GM10266 (cell line): ENCODE results near the gene ZBTB48.
A peak's percentile ranks its signal among the peaks of the same experiment; 100 is the strongest.

Source experiments
- DNase-seq: peaks from one replicate; pipeline ENCODE4 v3.0.0; 2012; ENCODE audit errors: extremely low spot score
- TF ChIP-seq, protein P1 (sequence below): IDR thresholded peaks from 2 replicates; pipeline ENCODE4 v1.5.1; 2012; ENCODE audit warnings: mild to moderate bottlenecking, low read depth; ENCODE audit not compliant: control insufficient read depth, insufficient read depth; ENCODE audit errors: missing control alignments

The ZBTB48 gene

DNA sequence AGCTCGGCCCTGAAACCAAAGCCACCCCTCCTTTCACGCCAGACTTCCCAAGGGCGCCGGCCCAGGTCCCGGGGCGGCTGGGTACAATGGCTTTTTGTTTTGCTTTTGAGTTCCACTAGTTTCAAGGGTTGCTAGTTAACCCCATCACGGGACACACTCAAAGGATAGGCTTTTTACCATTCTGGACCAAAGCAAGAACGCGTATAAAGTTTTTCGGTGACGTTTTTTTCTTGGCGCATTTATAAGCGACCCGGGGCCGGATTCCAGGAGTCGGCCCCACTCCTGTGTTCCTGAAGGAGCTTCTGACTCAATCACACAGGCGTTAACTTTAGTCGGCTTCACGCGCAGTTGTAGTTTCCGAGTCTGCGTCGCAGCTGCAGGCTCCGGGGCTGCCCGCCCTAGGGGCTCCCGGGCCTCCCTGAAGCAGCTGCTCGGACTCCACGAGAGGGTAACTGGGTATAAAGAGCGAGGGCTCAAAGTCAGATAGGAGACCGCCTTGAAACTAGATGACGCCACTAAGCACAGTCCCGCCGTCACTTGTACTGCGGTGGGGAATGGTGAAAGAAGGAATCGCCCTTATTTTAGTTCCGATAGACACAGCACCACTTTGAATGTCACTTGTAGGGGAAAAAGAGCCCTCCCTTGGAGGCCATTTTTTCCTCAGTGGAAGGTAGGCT lies 23.6 kb downstream of the ZBTB48 start:
- DNase-seq: peak; percentile 68
- TF ChIP-seq, protein P1, sequence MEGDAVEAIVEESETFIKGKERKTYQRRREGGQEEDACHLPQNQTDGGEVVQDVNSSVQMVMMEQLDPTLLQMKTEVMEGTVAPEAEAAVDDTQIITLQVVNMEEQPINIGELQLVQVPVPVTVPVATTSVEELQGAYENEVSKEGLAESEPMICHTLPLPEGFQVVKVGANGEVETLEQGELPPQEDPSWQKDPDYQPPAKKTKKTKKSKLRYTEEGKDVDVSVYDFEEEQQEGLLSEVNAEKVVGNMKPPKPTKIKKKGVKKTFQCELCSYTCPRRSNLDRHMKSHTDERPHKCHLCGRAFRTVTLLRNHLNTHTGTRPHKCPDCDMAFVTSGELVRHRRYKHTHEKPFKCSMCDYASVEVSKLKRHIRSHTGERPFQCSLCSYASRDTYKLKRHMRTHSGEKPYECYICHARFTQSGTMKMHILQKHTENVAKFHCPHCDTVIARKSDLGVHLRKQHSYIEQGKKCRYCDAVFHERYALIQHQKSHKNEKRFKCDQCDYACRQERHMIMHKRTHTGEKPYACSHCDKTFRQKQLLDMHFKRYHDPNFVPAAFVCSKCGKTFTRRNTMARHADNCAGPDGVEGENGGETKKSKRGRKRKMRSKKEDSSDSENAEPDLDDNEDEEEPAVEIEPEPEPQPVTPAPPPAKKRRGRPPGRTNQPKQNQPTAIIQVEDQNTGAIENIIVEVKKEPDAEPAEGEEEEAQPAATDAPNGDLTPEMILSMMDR: no peak

DNA sequence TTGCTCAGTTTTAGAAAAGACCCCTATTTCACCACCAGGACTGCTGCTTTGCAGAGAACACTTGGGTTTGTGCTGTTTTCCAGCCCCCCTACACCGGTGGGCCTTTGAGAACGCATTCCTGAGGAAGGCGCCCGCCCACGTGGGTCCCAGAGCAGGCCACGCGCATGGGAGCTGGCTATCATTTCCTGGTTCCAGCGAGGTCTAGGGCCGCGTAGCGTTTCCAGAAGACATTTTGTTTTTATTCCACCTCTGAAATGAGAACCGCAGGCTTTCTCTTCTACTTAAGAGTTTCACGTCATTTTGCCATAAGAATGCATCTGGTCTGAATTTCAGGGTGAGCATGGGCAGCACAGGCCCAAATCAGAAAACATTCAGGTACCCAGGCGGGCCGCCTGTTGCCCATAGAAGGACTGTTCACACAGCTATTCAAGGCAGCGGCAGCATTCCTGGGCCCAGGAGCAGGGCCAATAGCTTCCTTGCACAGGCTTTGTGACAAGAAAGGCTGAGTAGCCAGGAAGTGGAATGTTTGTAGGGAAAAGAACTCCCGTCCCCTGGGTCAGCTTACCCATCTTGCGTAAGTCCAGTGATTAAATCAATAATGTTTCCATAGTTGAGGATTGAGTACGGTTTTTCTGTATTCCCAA lies 24.2 kb downstream of the ZBTB48 start:
- TF ChIP-seq, protein P1: no peak

DNA sequence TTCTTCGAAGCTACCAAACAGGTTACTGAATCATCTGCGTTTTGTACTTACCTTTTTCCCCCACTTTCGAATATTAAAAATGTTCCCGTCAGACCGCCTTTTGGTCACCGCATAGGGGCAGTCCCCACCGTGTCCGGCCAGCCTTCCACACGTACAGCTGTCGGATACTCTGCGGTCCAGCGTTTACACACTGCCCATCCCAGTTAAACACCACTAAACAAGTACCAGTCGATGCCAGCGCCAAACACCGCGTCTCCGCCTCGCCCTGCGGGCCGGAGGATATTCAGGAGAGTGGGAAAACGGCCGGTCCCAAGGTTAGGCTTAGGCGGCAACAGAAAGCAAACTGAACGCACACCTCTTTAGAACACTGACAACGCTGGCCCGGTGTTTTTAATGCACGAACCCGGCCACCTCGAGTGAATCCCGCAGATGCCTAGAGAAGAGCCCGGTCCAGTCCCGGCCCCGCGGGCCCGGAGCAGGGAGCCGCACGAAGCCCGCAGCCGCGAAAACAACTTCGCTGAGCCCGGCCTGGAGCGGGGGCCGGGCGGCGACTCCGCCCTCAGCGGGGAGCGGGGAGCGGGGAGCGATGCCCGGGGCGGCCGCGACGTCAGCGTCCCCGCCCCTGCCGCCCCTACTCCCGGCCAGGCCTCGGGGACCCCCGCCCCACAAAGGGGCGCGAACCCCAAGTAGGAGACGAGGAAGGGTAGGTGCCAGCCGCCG lies 33.0 kb downstream of the ZBTB48 start:
- TF ChIP-seq, protein P1: no peak
- no peak for DNase-seq

More for the DNA sequence above, 24.2 kb downstream of the ZBTB48 start:
- DNase-seq: no peak

DNA sequence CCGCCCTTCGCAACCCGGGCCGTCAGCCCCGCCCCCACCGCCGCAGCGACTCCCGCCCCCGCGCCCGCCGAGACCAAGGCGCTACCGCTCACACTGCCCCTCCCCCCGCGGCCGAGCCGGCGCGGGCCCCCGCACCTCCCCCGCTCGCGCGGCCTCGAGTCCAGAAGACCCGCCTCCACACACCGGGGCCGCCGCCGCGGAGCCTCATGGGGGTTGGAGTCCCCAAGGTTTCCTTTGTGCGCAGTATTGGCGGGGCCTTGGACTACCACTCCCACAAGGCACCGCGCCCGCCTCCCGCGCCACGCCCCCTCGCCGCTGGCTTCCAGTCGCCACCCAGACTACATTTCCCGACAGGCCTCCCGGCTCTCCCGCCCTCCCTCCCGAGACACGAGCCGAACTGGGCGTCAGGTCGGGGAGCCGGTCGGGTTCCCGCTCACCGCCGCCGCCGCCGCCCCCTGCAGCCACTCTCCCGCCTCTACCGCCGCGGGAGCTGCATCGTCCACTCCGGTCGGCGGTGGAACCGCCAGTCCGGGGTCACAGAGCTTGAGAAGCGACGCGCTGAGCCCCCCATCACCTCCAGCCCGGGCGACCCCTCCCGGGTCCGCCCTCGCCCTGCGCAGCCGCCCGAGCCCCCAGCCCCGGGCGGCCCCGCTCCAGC lies 33.7 kb downstream of the ZBTB48 start, which contains the start of gene PHF13:
Gene PHF13 (plus strand): TSS at position 371 of the 658 bp plus-strand sequence. CDS start 336 bp downstream, outside the sequence.
- TF ChIP-seq, protein P1: no peak
- DNase-seq: peak; percentile 100

DNA sequence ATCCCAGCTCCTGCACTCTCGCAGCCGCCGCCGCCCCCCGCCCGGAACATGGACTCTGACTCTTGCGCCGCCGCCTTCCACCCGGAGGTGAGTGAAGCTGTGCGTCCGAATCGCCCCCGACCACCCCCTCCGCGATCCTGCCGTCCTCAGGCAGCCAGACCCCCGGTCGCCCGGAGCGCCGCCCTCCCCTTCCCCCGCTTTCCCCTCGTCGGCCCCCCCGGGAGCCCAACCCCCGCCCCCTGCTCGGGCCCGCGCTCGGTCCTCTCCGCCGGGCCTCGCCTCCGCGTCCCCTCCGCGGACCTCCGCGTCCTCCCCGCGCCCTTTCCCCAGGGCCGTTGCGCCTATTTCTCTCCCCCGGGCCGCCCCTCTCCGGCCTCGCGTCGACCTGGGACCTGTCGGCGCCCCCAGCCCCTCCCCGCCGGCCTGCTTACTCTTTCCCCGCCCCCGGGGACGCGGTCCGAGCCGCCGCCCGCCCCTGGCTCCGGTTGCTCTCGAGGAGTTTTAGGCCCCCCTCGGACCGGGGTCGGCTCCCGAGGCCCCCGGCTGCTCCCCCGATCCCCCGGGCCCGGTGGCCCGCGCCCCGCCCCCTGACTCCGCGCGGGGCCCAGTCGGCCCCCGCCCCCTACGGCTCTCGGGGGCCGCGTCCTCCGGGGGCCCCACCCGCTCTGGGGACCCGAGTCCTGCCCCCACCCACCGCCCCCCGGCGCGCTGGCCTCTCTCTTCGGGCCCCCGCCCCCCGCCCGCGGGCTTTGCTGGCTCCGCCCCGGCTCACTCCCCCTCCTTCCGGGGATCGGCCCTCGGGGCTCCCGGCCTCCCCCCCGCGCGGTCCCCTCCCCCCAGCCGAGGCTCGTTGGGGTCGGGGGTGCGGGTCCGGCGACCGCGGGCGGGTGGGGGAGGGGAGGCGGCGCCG lies 34.5 kb downstream of the ZBTB48 start:
- TF ChIP-seq, protein P1: no peak
- DNase-seq: peak; percentile 95
